IgD-negative memory B cell (primary cell): Measurements from ENCODE around the gene LLGL2. TPM values are rescaled to one million over a fixed set of nuclear protein-coding genes. Genes with fewer than 3 reads are reported as not detected.
A peak's percentile ranks its signal among the peaks of the same experiment; 100 is the strongest.

ENCODE experiments used
- H3K27ac Mint-ChIP-seq, 3 donors: one replicate each; pipeline ENCODE4 v1.8.0; 2020 to 2022; ENCODE audit warnings: mild to moderate bottlenecking in 3 of 3, mixed read lengths in 3 of 3, moderate library complexity in 1 of 3
- H3K27me3 Mint-ChIP-seq: one replicate; pipeline ENCODE4 v1.8.0; 2021; ENCODE audit warnings: mixed read lengths
- H3K36me3 Mint-ChIP-seq: one replicate; pipeline ENCODE4 v1.8.0; 2020; ENCODE audit warnings: mild to moderate bottlenecking, mixed read lengths
- H3K4me1 Mint-ChIP-seq, 3 donors: one replicate each; pipeline ENCODE4 v1.8.0; 2020 to 2022; ENCODE audit warnings: mixed read lengths in 3 of 3, mild to moderate bottlenecking in 1 of 3
- H3K4me3 Mint-ChIP-seq, 4 donors: one replicate each; pipeline ENCODE4 v1.8.0; 2020 to 2022; ENCODE audit warnings: mild to moderate bottlenecking in 4 of 4, mixed read lengths in 4 of 4, moderate library complexity in 3 of 4
- H3K9me3 Mint-ChIP-seq, 3 donors: one replicate each; pipeline ENCODE4 v1.8.0; 2020 to 2021; ENCODE audit warnings: mixed read lengths in 3 of 3, mild to moderate bottlenecking in 1 of 3
- polyA plus RNA-seq: library from polyadenylated mRNA; unstranded; fragments of 300-500 nt; fragmentation: Illumina TruSeq; gene quantifications from one replicate; pipeline ENCODE4 v1.2.3, GENCODE V29; 2021

The LLGL2 gene
- polyA plus RNA-seq, 1 donor from 2014 or later = 21.8 TPM

- no peak overlapping the region for H3K4me3 Mint-ChIP-seq
- H3K4me1 Mint-ChIP-seq = no peaks in the 10 kb centered on the region
- H3K27me3 Mint-ChIP-seq = no peaks in the 10 kb centered on the region
- no peaks in the 10 kb centered on the region for H3K9me3 Mint-ChIP-seq
- H3K36me3 Mint-ChIP-seq = no peaks in the 10 kb centered on the region
- no peak overlapping the region for H3K27ac Mint-ChIP-seq
Observed at GRCh38 chr17:75614556-75615270, 89.2 kb downstream of the LLGL2 start.

DNA sequence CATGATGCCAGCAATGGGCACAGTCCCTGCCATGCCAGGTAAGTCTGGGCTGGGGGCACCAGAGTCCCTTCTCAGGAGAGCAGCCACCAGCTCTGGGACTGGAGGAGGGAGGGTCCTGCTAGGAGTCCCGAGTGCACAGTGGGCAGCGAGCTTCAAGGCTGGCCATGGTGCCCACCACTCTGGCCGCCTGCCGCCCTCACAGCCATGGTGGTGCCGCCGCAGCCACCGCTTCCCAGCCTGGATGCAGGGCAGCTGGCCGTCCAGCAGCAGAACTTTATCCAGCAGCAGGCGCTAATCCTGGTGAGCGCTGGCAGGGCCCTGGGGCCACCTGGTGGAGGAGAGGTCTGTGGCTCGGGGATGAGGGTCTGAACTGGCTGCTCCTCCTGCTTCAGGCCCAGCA is 89.8 kb downstream of the LLGL2 start:
- no peaks in the 10 kb centered on the region for H3K9me3 Mint-ChIP-seq
- no peak overlapping the region for H3K27ac Mint-ChIP-seq
- no peaks in the 10 kb centered on the region for H3K36me3 Mint-ChIP-seq
- no peaks in the 10 kb centered on the region for H3K4me1 Mint-ChIP-seq
- no peak overlapping the region for H3K4me3 Mint-ChIP-seq
- no peaks in the 10 kb centered on the region for H3K27me3 Mint-ChIP-seq

GRCh38 chr17:75616521-75617122 is 91.1 kb downstream of the LLGL2 start:
- Mint-ChIP-seq H3K4me1 (no peaks in the 10 kb centered on the region), H3K36me3 (no peaks in the 10 kb centered on the region), H3K4me3 (no peak overlapping the region), H3K27ac (no peak overlapping the region), H3K9me3 (no peaks in the 10 kb centered on the region), H3K27me3 (no peaks in the 10 kb centered on the region)

- no peaks in the 10 kb centered on the region for H3K36me3 Mint-ChIP-seq
- no peaks in the 10 kb centered on the region for H3K9me3 Mint-ChIP-seq
- H3K4me1 Mint-ChIP-seq = peaks cover 0 to 3% (median 0%) of the 10 kb centered on the region in 3 donors
- H3K27ac Mint-ChIP-seq = no peak overlapping the region
- no peaks in the 10 kb centered on the region for H3K27me3 Mint-ChIP-seq
- H3K4me3 Mint-ChIP-seq = no peak overlapping the region
Observed at GRCh38 chr17:75617218-75617617, 91.7 kb downstream of the LLGL2 start.

DNA sequence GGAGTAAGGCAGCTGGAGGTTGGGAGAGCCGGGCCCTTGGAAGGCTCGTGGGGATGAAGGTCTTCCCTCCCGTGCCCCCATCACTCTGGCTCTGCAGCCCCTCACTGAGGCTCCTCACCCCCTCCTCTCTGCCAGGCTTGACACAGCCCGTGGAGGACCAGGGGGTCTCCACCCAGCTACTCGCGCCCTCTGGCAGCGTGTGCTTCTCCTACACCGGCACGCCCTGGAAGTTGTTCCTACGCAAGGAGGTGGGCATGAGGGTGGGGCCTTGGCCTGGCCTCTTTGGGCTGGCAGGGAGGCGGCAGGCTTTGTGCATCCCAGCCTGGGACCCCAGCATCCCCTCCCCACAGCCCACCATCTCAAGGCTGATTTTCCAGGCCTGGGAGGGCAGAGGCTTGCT is 92.2 kb downstream of the LLGL2 start:
- no peaks in the 10 kb centered on the region for H3K9me3 Mint-ChIP-seq
- H3K4me3 Mint-ChIP-seq = no peak overlapping the region
- H3K36me3 Mint-ChIP-seq = no peaks in the 10 kb centered on the region
- H3K4me1 Mint-ChIP-seq = peaks cover 0 to 3% (median 2%) of the 10 kb centered on the region in 3 donors
- no peaks in the 10 kb centered on the region for H3K27me3 Mint-ChIP-seq
- no peak overlapping the region for H3K27ac Mint-ChIP-seq

DNA sequence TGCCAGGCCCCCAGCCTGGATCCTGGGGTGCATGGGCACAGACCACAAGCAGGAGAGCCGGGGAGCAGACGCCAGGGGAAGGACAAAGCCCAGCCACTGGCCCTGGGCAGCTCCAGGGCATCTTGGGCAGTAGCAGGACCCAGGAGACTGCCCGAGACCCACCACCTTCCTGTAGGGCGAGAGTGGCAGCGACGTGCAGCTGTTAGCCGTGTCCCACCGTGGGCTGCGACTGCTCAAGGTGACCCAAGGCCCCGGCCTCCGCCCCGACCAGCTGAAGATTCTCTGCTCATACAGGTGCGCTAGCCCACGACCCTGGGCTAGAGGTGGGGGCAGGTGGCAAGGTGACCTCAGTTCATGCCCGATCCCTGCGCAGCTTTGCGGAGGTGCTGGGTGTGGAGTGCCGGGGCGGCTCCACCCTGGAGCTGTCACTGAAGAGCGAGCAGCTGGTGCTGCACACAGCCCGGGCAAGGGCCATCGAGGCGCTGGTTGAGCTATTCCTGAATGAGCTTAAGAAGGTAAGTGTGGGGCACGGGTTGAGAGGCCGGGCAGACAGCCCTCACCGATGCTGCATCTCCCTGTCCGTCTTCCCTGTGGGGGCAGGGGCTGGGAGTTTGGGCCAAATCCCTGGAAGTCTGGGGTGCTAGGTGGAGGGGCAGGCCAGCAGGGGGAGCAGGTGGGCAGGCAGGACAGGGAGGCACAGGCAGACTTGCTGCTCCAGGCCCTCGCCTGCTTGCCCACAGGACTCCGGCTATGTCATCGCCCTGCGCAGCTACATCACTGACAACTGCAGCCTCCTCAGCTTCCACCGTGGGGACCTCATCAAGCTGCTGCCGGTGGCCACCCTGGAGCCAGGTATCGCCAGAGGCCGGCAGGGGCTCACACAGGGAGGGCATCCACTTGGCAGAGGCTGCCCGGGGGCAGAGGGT is 94.3 kb downstream of the LLGL2 start:
- no peak overlapping the region for H3K4me3 Mint-ChIP-seq
- no peaks in the 10 kb centered on the region for H3K9me3 Mint-ChIP-seq
- peaks cover 0 to 3% (median 2%) of the 10 kb centered on the region in 3 donors for H3K4me1 Mint-ChIP-seq
- no peak overlapping the region for H3K27ac Mint-ChIP-seq
- H3K27me3 Mint-ChIP-seq = no peaks in the 10 kb centered on the region
- no peaks in the 10 kb centered on the region for H3K36me3 Mint-ChIP-seq

DNA sequence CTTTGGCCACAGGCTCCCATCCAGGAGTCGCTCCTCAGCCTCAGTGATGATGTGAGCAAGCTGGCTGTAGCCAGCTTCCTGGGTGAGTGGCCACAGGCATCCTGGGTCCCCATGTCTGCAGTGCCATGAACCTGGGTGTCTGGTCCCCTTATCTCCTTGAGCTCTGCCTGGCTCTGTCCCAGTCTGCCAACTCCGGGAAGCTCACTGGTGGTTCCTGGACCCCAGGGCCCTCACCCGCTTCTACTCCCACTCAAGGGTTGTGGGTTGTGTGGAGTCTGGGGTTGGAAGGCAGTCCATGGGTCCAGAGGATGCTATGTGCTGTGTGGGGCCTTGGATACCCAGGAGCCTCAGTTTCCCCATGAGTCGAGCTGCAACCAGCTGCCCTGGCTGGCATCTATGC is 96.0 kb downstream of the LLGL2 start:
- Mint-ChIP-seq H3K4me1 (peaks cover 0 to 3% (median 2%) of the 10 kb centered on the region in 3 donors), H3K9me3 (no peaks in the 10 kb centered on the region), H3K27ac (no peak overlapping the region), H3K27me3 (no peaks in the 10 kb centered on the region), H3K36me3 (no peaks in the 10 kb centered on the region), H3K4me3 (no peak overlapping the region)

- Mint-ChIP-seq H3K9me3 (no peaks in the 10 kb centered on the region), H3K36me3 (no peaks in the 10 kb centered on the region), H3K4me1 (peaks cover 0 to 3% (median 2%) of the 10 kb centered on the region in 3 donors), H3K27me3 (no peaks in the 10 kb centered on the region), H3K27ac (peak overlapping the region in 1 of 3 donors; percentile 94), H3K4me3 (peak overlapping the region in 1 of 4 donors; percentile 39)
Observed at GRCh38 chr17:75622076-75622475, 96.6 kb downstream of the LLGL2 start.

DNA sequence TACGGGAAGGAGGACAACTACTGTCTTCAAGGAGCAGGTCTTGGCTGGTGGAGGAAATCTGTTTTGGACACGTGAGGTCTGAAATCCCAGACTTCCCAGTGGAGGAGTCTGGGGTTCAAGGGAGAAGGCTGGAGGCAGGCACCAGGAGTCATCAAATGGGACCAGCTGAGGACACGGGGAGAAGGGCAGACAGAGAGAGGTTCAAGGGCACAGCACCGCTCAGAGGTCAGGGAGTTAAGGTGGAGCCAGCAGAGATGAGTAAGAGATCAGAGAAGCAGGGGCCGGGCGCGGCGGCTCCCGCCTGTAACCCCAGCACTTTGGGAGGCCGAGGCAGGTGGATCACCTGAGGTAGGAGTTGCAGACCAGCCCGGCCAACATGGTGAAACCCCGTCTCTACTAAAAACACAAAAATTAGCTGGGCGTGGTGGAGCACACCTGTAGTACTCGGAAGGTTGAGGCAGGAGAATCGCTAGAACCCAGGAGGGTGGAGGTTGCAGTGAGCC is 97.3 kb downstream of the LLGL2 start:
- peak overlapping the region in 1 of 4 donors; percentile 33 for H3K4me3 Mint-ChIP-seq
- H3K27ac Mint-ChIP-seq = peak overlapping the region in 1 of 3 donors; percentile 94
- peaks cover 0 to 3% (median 2%) of the 10 kb centered on the region in 3 donors for H3K4me1 Mint-ChIP-seq
- H3K9me3 Mint-ChIP-seq = no peaks in the 10 kb centered on the region
- no peaks in the 10 kb centered on the region for H3K36me3 Mint-ChIP-seq
- H3K27me3 Mint-ChIP-seq = no peaks in the 10 kb centered on the region

GRCh38 chr17:75623386-75623785 is 97.9 kb downstream of the LLGL2 start:
- no peaks in the 10 kb centered on the region for H3K9me3 Mint-ChIP-seq
- H3K27ac Mint-ChIP-seq = no peak overlapping the region
- no peaks in the 10 kb centered on the region for H3K36me3 Mint-ChIP-seq
- H3K4me1 Mint-ChIP-seq = peaks cover 0 to 3% (median 2%) of the 10 kb centered on the region in 3 donors
- H3K27me3 Mint-ChIP-seq = no peaks in the 10 kb centered on the region
- H3K4me3 Mint-ChIP-seq = no peak overlapping the region

DNA sequence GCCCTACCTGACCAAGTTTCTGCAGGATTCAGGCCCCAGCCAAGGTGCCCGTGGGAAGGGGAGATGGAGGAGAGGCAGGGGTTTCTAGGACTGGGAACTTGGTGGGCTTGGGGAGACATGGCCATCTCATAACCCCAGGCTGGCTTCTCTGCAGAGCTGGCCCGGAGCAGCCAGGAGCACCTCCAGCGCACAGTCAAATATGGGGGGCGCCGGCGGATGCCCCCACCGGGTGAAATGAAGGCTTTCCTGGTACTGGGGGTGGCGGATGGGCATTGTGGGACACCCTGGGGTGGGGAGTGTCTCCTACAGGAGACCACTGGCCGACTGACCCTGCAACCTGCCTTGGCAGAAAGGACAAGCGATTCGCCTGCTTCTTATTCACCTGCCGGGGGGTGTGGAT is 98.5 kb downstream of the LLGL2 start:
- Mint-ChIP-seq H3K4me1 (peaks cover 0 to 3% (median 2%) of the 10 kb centered on the region in 3 donors), H3K9me3 (no peaks in the 10 kb centered on the region)

More for the DNA sequence above, 98.5 kb downstream of the LLGL2 start:
- Mint-ChIP-seq H3K4me3 (no peak overlapping the region), H3K27ac (peak overlapping the region in 1 of 3 donors; percentile 27), H3K36me3 (no peaks in the 10 kb centered on the region), H3K27me3 (no peaks in the 10 kb centered on the region)

Other genes starting within 250 kb of the LLGL2 start
- 22.0 TPM for gene SLC25A19, start 236.3 kb upstream of the LLGL2 start, polyA plus RNA-seq
- gene GRB2, start 120.0 kb upstream of the LLGL2 start, polyA plus RNA-seq = 333 TPM
- gene TMEM94, start 69.1 kb upstream of the LLGL2 start, polyA plus RNA-seq = 19.5 TPM
- not detected for gene CASKIN2, start 10.2 kb upstream of the LLGL2 start, polyA plus RNA-seq
- gene TSEN54, start 9.2 kb upstream of the LLGL2 start, polyA plus RNA-seq = 34.9 TPM
- 2.4 TPM for gene MYO15B, start 62.1 kb downstream of the LLGL2 start, polyA plus RNA-seq
- gene SMIM5, start 107.7 kb downstream of the LLGL2 start, polyA plus RNA-seq = 0.36 TPM
- gene RECQL5, start 141.5 kb downstream of the LLGL2 start, polyA plus RNA-seq = 25.3 TPM
- gene SAP30BP, start 141.6 kb downstream of the LLGL2 start, polyA plus RNA-seq = 119 TPM
- gene ITGB4, start 195.8 kb downstream of the LLGL2 start, polyA plus RNA-seq = 0.48 TPM
- 18.6 TPM for gene GALK1, start 239.5 kb downstream of the LLGL2 start, polyA plus RNA-seq